SK-N-MC (cell line): ENCODE measurements around the gene SLC20A1.

ENCODE experiments used
- EZH2 ChIP-seq: fragments of 200-600 bp; sonication (generic); IDR thresholded peaks from one replicate; pipeline ENCODE4 v1.6.1; 2017; ENCODE audit warnings: antibody characterized with exemption
- FOXP2 ChIP-seq: optimal IDR thresholded peaks from 2 replicates; pipeline ENCODE3; 2011; ENCODE audit warnings: mild to moderate bottlenecking, moderate library complexity; ENCODE audit not compliant: insufficient read depth; ENCODE audit errors: extremely low read length, control extremely low read depth
- POLR2AphosphoS5 ChIP-seq: IDR thresholded peaks from 2 replicates; pipeline ENCODE4 v1.6.1; 2012; ENCODE audit warnings: mild to moderate bottlenecking, low read depth, low read length, borderline replicate concordance

- no peak for TF ChIP-seq EZH2
- no peak for TF ChIP-seq POLR2AphosphoS5
- no peak for TF ChIP-seq FOXP2
These were observed 18.4 kb upstream of the SLC20A1 start for GRCh38 chr2:112627060-112628040.
